HL-60 (cell line): ENCODE data around the gene GFOD1.

Experiments
- GABPA ChIP-seq: IDR thresholded peaks from 2 replicates; pipeline ENCODE4 v1.6.1; 2012; ENCODE audit warnings: low read depth
- POLR2AphosphoS5 ChIP-seq: IDR thresholded peaks from 2 replicates; pipeline ENCODE4 v1.6.1; 2012; ENCODE audit warnings: low read depth
- TF ChIP-seq, protein P1 (sequence below): IDR thresholded peaks from one replicate; pipeline ENCODE4 v1.5.1; 2011; ENCODE audit warnings: low read length, control low read depth, inconsistent platforms; ENCODE audit not compliant: insufficient read depth

DNA sequence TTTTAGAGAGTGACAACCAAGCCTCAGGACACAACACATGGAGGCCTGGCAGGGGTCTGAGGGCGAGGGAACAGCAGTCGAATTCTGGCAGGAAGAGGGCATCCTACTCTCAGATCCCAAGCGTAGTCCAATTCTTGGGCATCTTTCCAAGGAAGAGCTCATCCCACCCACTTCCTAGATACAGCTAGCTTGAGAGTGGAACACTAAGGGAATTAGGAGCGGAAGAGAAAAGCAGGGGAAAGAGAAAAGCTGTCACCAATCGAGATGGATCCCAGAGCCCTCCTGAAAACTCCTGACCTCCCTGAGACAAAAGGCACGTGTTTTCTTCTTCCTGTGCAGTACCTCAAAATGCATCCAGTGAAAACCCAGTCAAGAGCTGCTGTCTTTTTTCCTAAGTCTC is 67.1 kb downstream of the GFOD1 start:
- TF ChIP-seq, protein P1, sequence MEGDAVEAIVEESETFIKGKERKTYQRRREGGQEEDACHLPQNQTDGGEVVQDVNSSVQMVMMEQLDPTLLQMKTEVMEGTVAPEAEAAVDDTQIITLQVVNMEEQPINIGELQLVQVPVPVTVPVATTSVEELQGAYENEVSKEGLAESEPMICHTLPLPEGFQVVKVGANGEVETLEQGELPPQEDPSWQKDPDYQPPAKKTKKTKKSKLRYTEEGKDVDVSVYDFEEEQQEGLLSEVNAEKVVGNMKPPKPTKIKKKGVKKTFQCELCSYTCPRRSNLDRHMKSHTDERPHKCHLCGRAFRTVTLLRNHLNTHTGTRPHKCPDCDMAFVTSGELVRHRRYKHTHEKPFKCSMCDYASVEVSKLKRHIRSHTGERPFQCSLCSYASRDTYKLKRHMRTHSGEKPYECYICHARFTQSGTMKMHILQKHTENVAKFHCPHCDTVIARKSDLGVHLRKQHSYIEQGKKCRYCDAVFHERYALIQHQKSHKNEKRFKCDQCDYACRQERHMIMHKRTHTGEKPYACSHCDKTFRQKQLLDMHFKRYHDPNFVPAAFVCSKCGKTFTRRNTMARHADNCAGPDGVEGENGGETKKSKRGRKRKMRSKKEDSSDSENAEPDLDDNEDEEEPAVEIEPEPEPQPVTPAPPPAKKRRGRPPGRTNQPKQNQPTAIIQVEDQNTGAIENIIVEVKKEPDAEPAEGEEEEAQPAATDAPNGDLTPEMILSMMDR = no peak
- TF ChIP-seq POLR2AphosphoS5 = no peak
- no peak for TF ChIP-seq GABPA
